HepG2 (cell line): ENCODE data around the gene ORM1.

Experiments
- ATRX ChIP-seq: sonication (generic); formaldehyde crosslinking; IDR thresholded peaks from 2 replicates; pipeline ENCODE4 v1.4.0; 2020; ENCODE audit warnings: missing genetic modification reagents, borderline replicate concordance
- CBX1 ChIP-seq: IDR thresholded peaks from one replicate; pipeline ENCODE4 v1.6.1; 2016; ENCODE audit warnings: antibody characterized with exemption, low read depth
- CTCF ChIP-seq: sonication (generic); formaldehyde crosslinking; IDR thresholded peaks from 2 replicates; pipeline ENCODE4 v1.5.0; 2020; ENCODE audit warnings: mild to moderate bottlenecking, missing genetic modification reagents, moderate library complexity
- EP300 ChIP-seq, 3 experiments: sonication (generic) in 1 of 3; formaldehyde crosslinking in 1 of 3; IDR thresholded peaks; 2 replicates each; pipeline versions ENCODE4 v1.5.1 to v1.6.1; 2011 to 2020; ENCODE audit warnings: low read depth in 2 of 3, low read length in 2 of 3, borderline replicate concordance in 1 of 3, improper control_type of control experiment in 1 of 3, mild to moderate bottlenecking in 1 of 3, missing genetic modification reagents in 1 of 3, moderate library complexity in 1 of 3
- POLR2A ChIP-seq, 2 experiments: IDR thresholded peaks; 2 replicates each; pipeline ENCODE4 v1.6.1; 2011; ENCODE audit warnings: low read depth in 2 of 2, low read length in 2 of 2, mild to moderate bottlenecking in 1 of 2, moderate library complexity in 1 of 2; ENCODE audit not compliant: insufficient read depth in 1 of 2
- PREB ChIP-seq: sonication (generic); formaldehyde crosslinking; IDR thresholded peaks from 2 replicates; pipeline ENCODE4 v1.4.0; 2020; ENCODE audit warnings: missing genetic modification reagents
- PTBP1 ChIP-seq: fragments of 200-400 bp; formaldehyde crosslinking; IDR thresholded peaks from 2 replicates; pipeline ENCODE4 v1.6.1; 2018; ENCODE audit warnings: low read length, low read depth; ENCODE audit not compliant: poor library complexity, severe bottlenecking
- SRSF9 ChIP-seq: fragments of 200-400 bp; formaldehyde crosslinking; IDR thresholded peaks from 2 replicates; pipeline ENCODE4 v1.6.1; 2018; ENCODE audit warnings: borderline replicate concordance, mild to moderate bottlenecking, low read depth, low read length; ENCODE audit not compliant: insufficient read depth, poor library complexity, severe bottlenecking
- TBL1XR1 ChIP-seq: fragments of 150-350 bp; IDR thresholded peaks from 2 replicates; pipeline ENCODE4 v1.6.1; 2014; ENCODE audit warnings: borderline replicate concordance, low read length; ENCODE audit not compliant: partially characterized antibody
- ZBTB34 ChIP-seq: sonication (generic); formaldehyde crosslinking; IDR thresholded peaks from 2 replicates; pipeline ENCODE4 v1.8.0; 2022; ENCODE audit warnings: mild to moderate bottlenecking, missing genetic modification reagents
- ZNF24 ChIP-seq: fragments of 450-650 bp; IDR thresholded peaks from 2 replicates; pipeline ENCODE4 v1.6.1; 2017; ENCODE audit warnings: antibody characterized with exemption, mild to moderate bottlenecking
- ZNF280B ChIP-seq: sonication (generic); formaldehyde crosslinking; IDR thresholded peaks from 2 replicates; pipeline ENCODE4 v1.5.0; 2020; ENCODE audit warnings: missing genetic modification reagents, mild to moderate bottlenecking, borderline replicate concordance
- ZNF747 ChIP-seq: sonication (generic); formaldehyde crosslinking; IDR thresholded peaks from 2 replicates; pipeline ENCODE4 v1.8.1; 2023; ENCODE audit warnings: missing genetic modification reagents, mild to moderate bottlenecking, borderline replicate concordance

- TF ChIP-seq POLR2A (IDR thresholded peaks at IDR 0.05; ENCODE audit: insufficient read depth in 1 of 2, low read depth in 2 of 2, low read length in 2 of 2), result no peak
- TF ChIP-seq TBL1XR1, result no peak
- no peak for TF ChIP-seq PTBP1
- no peak for TF ChIP-seq ZBTB34 (CRISPR knock-in tag)
- TF ChIP-seq CTCF, result no peak
- no peak for TF ChIP-seq ZNF747 (CRISPR knock-in tag)
- no peak for TF ChIP-seq EP300 (IDR thresholded peaks at IDR 0.05; ENCODE audit: low read depth in 2 of 2, low read length in 2 of 2)
- TF ChIP-seq EP300 (CRISPR knock-in tag; IDR thresholded peaks at IDR 0.05; ENCODE audit: borderline replicate concordance), result no peak
- TF ChIP-seq ATRX, result no peak
- no peak for TF ChIP-seq CBX1
- no peak for TF ChIP-seq ZNF24
- no peak for TF ChIP-seq SRSF9
- no peak for TF ChIP-seq PREB
- no peak for TF ChIP-seq ZNF280B (CRISPR knock-in tag)
Observed at GRCh38 chr9:114366334-114367128, 43.6 kb downstream of the ORM1 start.
